ENCODE results near the gene GPRIN3.

The GPRIN3 gene

DNA sequence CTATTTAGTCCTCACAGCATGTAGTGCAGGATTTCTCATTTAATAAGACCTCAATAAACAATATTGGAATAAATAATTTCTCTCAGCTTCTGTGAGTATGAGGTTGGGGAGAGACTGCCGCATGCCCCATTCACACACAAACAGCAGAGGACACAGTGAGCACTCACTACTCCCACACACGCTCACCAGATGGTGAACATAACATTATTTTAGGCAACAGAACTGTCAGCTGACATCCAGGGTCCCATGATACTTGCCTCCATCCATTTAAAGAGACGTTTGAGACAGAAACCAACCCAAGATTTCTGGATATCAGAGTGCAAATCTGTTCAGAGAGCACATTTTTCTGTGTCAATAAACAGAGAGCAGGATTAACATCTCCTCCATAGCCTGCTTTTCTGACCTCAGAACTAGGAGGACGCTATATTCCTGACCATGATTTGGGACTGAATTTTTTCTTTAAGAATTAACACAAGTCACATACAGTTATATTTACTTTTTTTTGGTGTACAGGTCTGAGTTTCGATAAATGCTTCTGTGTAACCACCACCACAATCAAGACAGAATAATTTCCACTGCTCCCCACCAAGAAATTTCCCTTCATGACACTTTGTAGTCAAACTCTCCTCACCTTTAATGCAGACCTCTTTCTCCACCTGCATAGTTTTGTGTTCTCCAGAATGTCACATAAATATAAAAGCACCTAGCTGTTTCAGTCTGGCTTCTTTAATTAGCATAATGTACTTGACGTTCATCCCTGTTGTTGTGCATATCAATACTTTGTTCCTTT is 16.7 kb downstream of the GPRIN3 start:
- DNase-seq (ENCODE audit: low read depth), result no peak

GRCh38 chr4:89289312-89289711 is 18.3 kb downstream of the GPRIN3 start:
- DNase-seq (ENCODE audit: low read depth), result no peak

DNA sequence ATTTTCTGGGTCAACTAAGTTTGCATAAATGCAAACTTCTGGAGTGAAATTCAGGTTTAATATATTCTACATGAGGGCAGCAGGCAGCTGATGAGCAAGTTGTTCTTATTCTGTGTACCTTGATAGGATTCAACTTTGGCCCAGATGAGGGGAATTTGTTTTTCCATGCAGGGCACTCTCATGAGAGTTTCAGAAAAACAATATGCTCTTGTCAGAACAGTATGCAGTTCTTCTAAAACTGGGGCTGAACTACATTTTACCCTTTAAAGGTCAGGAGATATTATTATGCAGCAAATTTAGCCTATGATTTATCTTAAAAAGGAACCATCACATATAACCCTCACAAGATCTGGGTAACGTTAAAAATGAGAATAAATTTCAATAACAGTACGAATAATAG is 19.2 kb downstream of the GPRIN3 start:
- no peak for DNase-seq (ENCODE audit: low read depth)

DNA sequence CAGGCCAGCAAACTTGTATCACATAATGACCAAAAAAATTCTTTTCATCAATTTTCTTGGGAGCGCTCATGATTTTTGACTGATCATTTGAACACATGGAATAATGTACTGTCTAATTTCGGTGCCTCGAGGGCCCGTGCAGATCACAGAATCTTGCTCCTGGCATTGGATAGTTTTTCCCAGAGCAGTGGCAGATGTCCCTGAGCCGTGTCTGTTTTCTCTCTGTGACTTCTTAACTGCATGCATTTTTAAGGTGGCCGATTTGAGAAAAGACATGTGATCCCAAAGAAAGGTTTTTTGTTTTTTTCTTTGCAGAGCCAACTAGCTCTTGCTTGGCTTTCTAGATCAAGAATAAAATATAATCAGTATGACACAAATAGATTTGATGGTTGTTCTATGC is 19.7 kb downstream of the GPRIN3 start:
- DNase-seq (ENCODE audit: low read depth), result no peak

DNA sequence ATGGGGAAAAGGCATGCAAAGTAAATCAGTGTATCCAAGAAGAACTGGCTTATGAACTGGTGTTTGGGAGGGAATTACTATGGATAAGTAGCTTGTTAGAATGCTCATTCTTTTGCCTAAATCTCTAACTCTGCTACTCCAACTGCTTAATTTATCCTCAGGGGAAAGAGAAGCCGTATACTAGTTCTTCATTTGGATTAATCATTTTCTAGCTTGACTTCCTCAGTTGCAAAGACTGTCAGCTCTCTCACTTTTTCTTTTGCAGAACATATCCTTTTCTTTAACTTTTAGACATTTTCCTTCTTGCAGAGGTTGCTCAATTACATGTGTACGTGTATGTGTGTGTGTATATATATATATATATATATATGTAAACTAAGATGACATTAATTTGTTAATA is 21.9 kb downstream of the GPRIN3 start:
- no peak for DNase-seq (ENCODE audit: low read depth)

DNA sequence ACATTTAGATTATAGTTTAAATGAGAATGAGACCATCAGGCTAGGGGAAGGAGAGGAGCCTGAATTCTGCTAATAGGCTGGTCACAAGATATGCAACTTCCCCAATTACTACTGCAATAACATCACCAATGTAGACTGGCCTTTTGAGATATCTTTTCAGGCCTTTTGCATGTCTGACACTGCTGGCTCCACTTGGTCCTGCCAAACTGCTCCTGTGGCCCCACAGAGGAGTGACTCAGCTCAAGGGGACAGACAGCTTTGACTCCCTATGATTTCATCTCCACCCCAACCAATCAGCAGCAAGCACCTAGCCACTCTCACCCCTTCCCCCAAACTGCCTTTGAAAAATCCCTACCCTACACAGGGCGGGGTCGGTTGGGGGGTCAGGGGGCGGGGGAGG is 22.8 kb downstream of the GPRIN3 start:
- no peak for DNase-seq (ENCODE audit: low read depth)

DNA sequence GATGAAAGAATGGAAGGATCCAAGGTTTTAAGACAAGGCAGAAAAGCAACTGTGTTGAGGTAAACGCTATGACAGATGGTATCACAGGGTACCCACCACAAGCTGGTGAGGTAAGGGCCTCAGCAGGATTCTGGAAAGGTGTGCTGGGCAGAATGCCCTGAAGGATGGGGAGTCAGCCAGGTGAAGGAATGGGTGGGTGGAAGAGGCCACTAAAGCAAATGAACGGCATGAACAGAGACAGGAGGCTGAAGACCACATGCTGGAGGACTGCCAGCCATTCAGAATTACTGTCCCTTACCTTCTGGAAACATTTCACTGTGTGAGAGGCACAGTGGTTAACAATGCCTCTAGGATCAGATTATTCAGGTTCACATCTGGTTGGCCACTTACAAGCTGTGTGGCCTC is 23.6 kb downstream of the GPRIN3 start:
- no peak for DNase-seq (ENCODE audit: low read depth)

DNA sequence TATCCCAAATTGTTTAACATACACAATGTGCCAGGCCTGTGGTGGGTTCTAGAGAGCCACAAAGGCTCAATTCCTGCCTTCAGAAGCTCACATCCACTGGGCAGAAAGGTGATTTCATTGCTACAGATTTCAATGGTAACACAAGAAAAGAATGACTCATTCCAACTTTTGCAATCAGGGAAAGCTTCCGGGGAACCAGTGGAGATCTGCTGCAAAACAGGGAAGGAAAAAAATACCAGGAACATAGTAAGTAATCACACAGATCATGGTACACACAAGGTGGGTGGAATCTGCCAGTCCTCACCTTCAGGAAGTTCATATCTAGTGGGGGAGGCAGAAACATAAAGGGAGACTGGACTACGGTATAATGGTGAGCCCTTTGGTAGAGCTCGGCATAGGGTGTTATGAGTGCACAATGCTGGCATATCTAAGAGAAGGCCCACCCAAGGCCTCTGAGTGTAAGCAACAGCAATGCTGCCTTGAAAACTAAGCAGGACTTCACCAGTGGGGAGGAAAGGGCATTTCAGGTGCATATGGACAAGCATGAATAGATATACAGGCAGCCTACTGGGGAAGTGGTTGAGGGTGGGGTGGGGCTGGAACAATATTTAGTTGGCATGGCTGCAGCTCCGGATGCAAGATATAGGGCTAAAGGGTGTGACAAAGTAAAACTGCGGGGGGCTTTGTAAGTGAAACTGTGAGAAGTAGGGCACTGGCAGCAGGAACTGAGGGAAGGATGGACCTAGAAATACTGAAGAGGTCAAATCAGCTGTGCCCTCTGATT is 24.2 kb downstream of the GPRIN3 start:
- DNase-seq (ENCODE audit: low read depth), result no peak

DNA sequence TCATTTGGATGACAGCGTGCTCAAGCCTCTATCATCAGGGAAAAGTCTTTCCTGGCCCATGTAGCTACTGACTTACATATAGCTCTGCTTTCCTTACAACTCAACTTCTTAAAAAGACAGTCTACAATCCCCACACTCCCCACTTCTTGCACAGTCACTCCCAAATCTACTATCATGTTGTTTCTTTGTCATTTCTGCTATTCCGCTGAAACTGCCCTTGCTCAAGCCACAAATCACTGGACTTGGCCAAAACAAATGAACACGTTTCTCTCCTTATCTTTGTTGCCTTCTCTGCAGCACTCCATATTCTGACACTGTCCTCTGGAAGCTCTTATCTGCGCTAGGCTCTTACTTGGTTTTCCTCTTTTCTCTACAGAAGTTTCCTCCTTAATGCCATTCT is 28.2 kb downstream of the GPRIN3 start:
- DNase-seq (ENCODE audit: low read depth), result no peak

- DNase-seq (ENCODE audit: low read depth), result no peak
Measured at GRCh38 chr4:89277412-89277811, 30.2 kb downstream of the GPRIN3 start.

DNA sequence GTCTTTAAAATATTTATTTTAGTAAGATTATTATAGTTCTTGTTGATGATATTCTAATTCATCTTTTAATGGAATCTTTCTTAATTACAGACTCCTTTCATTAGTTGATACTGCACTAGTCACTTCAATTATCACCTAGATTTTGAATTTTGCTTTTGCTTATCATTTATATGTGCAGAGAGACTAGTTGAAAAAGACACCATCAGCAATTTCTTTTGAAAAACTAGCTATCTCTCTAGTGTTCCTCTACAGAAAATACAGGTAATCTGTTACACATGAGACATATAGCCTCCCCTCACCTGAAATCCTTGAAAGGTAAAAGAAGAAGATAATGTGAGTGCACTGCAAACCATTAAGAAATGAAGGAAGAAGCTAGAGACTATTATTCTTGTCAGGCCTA is 31.3 kb downstream of the GPRIN3 start:
- DNase-seq (ENCODE audit: low read depth), result no peak

- no peak for DNase-seq (ENCODE audit: low read depth)
Measured at GRCh38 chr4:89275587-89275986, 32.0 kb downstream of the GPRIN3 start.

DNA sequence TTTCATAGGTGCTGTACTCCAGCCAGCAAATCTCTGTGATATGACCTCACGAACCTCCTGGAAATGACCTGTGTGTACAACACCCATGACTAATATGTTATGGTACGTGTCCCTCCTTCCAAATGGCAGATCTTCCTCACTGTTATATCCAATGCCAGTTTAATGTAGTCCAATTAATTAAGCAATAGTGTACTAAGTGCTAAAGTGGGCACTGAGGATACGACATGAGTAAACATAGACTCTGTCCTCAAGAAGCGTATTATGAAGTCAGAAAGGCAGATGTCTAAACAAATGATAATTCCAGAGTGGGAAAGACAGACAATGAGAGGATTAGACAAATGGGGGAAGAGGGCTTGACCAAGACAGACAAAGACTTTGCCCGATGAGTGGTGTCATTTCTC is 33.9 kb downstream of the GPRIN3 start:
- no peak for DNase-seq (ENCODE audit: low read depth)

DNA sequence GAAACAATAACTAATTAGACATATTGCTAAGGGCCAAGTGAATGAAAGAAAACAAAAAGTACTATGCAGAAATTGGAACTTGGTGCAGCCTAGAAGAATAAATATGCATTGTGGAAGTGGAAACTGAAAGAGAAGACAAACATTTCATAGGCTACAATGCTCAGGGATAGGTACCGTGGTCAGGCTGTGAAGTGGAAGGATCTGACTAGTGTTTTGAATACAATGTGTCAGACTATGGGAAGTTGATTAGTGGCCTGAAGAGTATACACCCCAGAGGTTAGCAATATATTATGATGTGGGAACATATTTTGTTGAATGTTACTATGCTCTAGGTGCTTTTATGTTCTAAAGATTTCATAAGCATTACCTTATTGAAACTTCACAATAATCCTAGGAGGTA is 36.8 kb downstream of the GPRIN3 start:
- DNase-seq (ENCODE audit: low read depth), result no peak

DNA sequence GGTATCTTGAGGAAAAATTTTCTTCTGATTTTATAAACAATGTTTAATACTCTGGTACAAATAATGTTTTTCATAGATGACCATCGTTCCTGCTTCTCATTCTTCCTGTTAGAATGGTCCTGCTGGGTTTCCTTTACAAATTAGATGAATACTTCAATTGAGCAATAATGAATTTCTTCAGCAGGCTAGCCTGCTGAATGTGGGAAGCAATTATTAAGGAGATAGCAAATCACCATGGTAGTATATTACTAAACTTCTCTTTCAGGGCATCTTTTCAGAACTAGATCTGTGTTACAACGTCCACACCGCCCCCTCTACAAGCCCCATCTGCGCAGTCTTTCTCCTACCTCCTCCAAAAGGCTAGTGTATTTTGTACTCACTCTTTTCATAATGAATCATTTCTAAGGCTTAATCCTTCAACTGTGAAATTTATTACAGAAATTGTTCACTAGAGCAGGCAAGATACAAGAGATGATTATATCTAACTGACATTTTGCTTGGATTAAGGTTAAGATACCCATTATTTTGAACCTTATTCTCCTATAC is 38.4 kb downstream of the GPRIN3 start:
- DNase-seq (ENCODE audit: low read depth), result no peak

DNA sequence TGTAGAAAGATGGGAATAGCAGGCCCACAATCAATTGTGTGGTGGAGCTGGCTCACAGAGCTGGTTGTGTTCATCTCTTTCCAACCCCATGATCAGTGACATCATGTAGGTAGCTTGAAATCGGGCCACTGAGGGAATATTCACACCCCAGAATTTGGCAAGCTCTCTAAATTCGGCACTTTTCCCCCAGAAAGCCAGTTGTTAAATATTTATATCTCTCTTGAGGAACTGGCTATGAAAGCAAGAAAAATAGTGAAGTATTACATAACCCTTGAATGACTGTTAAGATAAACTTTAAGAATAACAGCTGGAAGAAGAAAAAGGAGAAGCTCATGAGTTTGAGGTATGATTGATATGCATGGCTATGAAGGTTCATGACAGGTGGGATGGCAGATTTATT is 38.9 kb downstream of the GPRIN3 start:
- DNase-seq (ENCODE audit: low read depth), result no peak

- DNase-seq (ENCODE audit: low read depth), result no peak
Measured at GRCh38 chr4:89267846-89268245, 39.8 kb downstream of the GPRIN3 start.

GRCh38 chr4:89267392-89267791 is 40.2 kb downstream of the GPRIN3 start:
- DNase-seq (ENCODE audit: low read depth), result no peak

DNA sequence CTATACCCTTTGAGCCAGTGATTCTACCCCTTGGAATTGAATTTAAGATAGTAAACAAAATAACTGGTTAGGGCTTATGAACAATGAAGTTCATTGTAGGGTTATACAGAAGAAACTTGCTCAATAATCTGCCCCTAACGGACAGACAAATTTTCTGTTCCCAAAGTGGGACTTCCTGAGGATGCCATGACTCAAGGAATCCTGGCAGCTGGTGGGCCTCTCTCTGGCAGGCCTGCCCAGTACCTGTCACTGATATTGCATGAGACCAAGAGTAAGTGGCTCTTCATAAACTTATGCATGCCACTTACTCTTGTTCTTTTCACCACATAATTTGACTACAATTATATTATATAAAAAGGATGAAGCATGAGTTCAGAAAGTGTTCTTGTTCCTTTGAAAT is 41.5 kb downstream of the GPRIN3 start:
- DNase-seq (ENCODE audit: low read depth), result no peak

GRCh38 chr4:89263265-89263664 is 44.3 kb downstream of the GPRIN3 start:
- DNase-seq (ENCODE audit: low read depth), result no peak

DNA sequence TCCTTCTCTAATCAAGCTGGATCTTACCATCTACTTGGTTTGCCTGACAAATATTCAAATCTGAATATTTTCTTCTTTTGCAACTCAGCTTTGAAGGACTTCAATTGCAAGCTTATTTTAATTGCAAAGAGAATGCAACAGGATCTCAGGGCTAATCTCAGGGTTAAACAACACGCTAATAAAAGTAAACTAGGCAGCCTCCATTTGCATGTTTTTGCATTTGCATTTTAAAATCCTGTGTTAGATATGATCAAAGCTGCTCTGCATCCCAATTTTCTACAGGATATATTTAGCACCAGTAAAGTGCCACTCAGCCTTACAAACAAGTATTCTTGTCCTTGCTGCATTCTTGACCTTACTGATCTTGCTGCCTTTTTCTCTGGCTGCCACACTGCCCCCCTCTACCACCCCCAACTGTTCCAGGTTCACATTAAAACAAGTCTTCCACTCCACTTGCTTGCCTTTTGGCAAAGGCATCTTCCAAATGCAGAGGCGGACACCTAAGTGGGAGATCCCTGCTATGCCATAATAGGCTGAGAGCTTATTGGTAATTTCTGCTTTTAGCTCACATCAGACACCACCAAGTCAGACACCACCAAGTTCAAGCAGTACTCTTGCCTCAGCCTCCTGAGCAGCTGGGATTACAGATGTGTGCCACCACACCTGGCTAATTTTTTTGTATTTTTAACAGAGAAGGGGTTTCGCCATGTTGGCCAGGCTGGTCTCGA is 48.1 kb downstream of the GPRIN3 start:
- no peak for DNase-seq (ENCODE audit: low read depth)

DNA sequence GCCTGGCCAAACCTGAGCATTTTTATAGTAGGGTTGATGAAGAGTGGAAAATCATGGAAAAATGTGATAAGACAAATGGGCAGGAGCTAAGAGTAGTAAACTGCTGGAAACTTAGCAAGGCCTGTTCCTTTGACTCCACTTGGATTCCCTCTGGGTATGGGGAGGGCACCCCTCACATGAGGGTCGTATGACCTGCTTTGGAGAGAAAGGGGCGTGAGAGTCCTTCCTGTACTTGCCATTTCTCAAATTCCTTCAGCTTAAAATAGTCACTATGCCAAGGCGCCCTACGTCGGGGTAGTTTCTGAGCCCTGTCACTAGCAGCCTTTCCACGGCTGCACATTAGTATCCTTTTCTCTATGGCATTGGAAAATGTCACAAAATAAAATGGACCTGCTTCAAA is 49.1 kb downstream of the GPRIN3 start:
- DNase-seq (ENCODE audit: low read depth), result no peak

GRCh38 chr4:89257376-89257775 is 50.2 kb downstream of the GPRIN3 start:
- DNase-seq (ENCODE audit: low read depth), result no peak
